Measurements from ENCODE around the gene SERINC5. TPM values are rescaled to one million over a fixed set of nuclear protein-coding genes. Genes with fewer than 3 reads are reported as not detected.

The SERINC5 gene
- total RNA-seq, 2 experiments from 2014 or later = 115 to 123 TPM

DNA sequence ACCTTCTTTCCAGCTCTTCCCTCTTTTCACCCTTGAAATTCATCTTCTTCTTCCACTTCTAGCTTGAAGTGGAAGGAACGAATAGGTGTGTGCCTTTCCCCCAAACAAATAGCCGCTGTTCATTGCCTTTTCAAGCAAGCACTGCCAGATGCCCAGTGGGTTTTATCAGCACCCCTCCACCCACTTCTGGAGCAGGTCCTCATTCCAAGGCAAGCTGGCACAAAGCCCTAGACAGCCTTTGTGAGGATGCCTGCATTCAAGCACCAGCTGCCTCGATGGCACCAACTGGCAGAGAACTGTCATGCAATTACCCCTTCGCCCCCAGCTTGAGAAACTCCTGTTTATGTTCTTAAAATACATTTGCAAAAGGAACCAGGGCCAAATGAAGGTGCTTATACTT lies 36.5 kb downstream of the SERINC5 start:
- Mint-ChIP-seq H3K27me3 (no peaks in the 10 kb centered on the region), H3K9me3 (peaks cover 2% of the 10 kb centered on the region), H3K4me1 (ENCODE audit: low read depth) (peaks cover 76% of the 10 kb centered on the region), H3K36me3 (ENCODE audit: low read depth) (peaks cover 60% of the 10 kb centered on the region), H3K4me3 (peak overlapping the region; percentile 9), H3K27ac (peak overlapping the region; percentile 96)
- DNase-seq = no peak
- ChIA-PET POLR2A (interaction anchor here (0.9 to 5.0 kb wide), 8 partner anchors 10 to 83 kb away, joined by 3 to 34 read pairs (median 4); partner anchors contain the start of gene SERINC5), CTCF (interaction anchor here (1.2 kb wide), 1 partner anchor 44 kb away, joined by 3 read pairs; no protein-coding TSS in a partner anchor)
- peak overlapping the region in 1 of 2 donors; percentile 1 for H3K27ac ChIP-seq (ENCODE audit: low read depth in 1 of 2, low read length in 2 of 2)
- H3K4me1 ChIP-seq (ENCODE audit: insufficient read depth, low read length) = peaks cover 79% of the 10 kb centered on the region
- no peaks in the 10 kb centered on the region for H3K27me3 ChIP-seq (ENCODE audit: control insufficient read depth in 1 of 2, insufficient read depth in 2 of 2, low read length in 2 of 2)
- ATAC-seq (ENCODE audit: poor library complexity) = no peak
- TF ChIP-seq, protein P1, sequence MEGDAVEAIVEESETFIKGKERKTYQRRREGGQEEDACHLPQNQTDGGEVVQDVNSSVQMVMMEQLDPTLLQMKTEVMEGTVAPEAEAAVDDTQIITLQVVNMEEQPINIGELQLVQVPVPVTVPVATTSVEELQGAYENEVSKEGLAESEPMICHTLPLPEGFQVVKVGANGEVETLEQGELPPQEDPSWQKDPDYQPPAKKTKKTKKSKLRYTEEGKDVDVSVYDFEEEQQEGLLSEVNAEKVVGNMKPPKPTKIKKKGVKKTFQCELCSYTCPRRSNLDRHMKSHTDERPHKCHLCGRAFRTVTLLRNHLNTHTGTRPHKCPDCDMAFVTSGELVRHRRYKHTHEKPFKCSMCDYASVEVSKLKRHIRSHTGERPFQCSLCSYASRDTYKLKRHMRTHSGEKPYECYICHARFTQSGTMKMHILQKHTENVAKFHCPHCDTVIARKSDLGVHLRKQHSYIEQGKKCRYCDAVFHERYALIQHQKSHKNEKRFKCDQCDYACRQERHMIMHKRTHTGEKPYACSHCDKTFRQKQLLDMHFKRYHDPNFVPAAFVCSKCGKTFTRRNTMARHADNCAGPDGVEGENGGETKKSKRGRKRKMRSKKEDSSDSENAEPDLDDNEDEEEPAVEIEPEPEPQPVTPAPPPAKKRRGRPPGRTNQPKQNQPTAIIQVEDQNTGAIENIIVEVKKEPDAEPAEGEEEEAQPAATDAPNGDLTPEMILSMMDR (IDR thresholded peaks at IDR 0.05) = no peak
- intact Hi-C loops (cut with DNase I, micrococcal nuclease) = no loop called here
- peaks cover 15% of the 10 kb centered on the region for H3K36me3 ChIP-seq (ENCODE audit: insufficient read depth, low read length)
- H3K4me3 ChIP-seq (ENCODE audit: low read length) = no peak overlapping the region
- no peaks in the 10 kb centered on the region for H3K9me3 ChIP-seq (ENCODE audit: control insufficient read depth in 1 of 2, insufficient read depth in 1 of 2, low read length in 2 of 2)

DNA sequence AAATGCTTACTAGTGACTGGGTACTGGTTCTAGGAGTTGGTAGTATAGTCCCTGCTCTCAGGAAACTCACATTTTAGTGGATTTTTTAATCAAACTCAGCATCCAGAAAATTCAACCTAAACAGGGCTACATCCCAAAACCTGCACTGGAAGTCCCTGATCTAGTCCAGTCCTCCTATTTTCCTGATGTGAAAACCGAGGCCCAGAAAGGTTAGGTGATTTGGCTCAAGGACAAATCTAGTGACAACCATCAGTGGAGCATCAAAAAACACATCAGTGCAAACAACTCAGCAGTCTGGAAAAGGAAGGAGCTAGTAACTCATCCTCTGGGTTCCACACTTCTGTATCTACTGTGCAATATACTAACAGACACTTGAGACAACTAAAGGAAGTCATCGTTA lies 38.2 kb downstream of the SERINC5 start:
- intact Hi-C loops (cut with DNase I, micrococcal nuclease) = no loop called here
- ChIA-PET CTCF (interaction anchor here (1.1 to 2.6 kb wide), 3 partner anchors 12 to 38 kb away, joined by 3 to 8 read pairs (median 7); partner anchors contain the start of gene SERINC5), POLR2A (interaction anchor here (0.8 to 5.0 kb wide), 14 partner anchors 8 to 126 kb away, joined by 3 to 34 read pairs (median 4); partner anchors contain the start of gene SERINC5)
- peaks cover 14% of the 10 kb centered on the region for H3K36me3 ChIP-seq (ENCODE audit: insufficient read depth, low read length)
- no peak overlapping the region for H3K4me3 ChIP-seq (ENCODE audit: low read length)
- no peaks in the 10 kb centered on the region for H3K9me3 ChIP-seq (ENCODE audit: control insufficient read depth in 1 of 2, insufficient read depth in 1 of 2, low read length in 2 of 2)
- peaks cover 64% of the 10 kb centered on the region for H3K36me3 Mint-ChIP-seq (ENCODE audit: low read depth)
- peaks cover 2% of the 10 kb centered on the region for H3K9me3 Mint-ChIP-seq
- H3K4me3 Mint-ChIP-seq = peak overlapping the region; percentile 67
- H3K4me1 ChIP-seq (ENCODE audit: insufficient read depth, low read length) = peaks cover 77% of the 10 kb centered on the region
- ATAC-seq (ENCODE audit: poor library complexity) (no peak), DNase-seq (no peak)
- H3K27ac ChIP-seq (ENCODE audit: low read depth in 1 of 2, low read length in 2 of 2) = peak overlapping the region in 1 of 2 donors; percentile 44
- H3K4me1 Mint-ChIP-seq (ENCODE audit: low read depth) = peaks cover 94% of the 10 kb centered on the region
- TF ChIP-seq, protein P1 (IDR thresholded peaks at IDR 0.05) = no peak
- H3K27me3 ChIP-seq (ENCODE audit: control insufficient read depth in 1 of 2, insufficient read depth in 2 of 2, low read length in 2 of 2) = no peaks in the 10 kb centered on the region
- peak overlapping the region; percentile 96 for H3K27ac Mint-ChIP-seq
- H3K27me3 Mint-ChIP-seq = no peaks in the 10 kb centered on the region

- peaks cover 81% of the 10 kb centered on the region for H3K4me1 ChIP-seq (ENCODE audit: insufficient read depth, low read length)
- H3K27ac ChIP-seq (ENCODE audit: low read depth in 1 of 2, low read length in 2 of 2) = peak overlapping the region in 1 of 2 donors; percentile 8
- Mint-ChIP-seq H3K4me3 (peak overlapping the region; percentile 67), H3K9me3 (peaks cover 2% of the 10 kb centered on the region), H3K27ac (peak overlapping the region; percentile 96), H3K36me3 (ENCODE audit: low read depth) (peaks cover 67% of the 10 kb centered on the region), H3K4me1 (ENCODE audit: low read depth) (peaks cover 95% of the 10 kb centered on the region), H3K27me3 (no peaks in the 10 kb centered on the region)
- ChIA-PET POLR2A (interaction anchor here (0.7 to 5.0 kb wide), 14 partner anchors 9 to 125 kb away, joined by 3 to 34 read pairs (median 3); partner anchors contain the start of gene SERINC5), CTCF (interaction anchor here (0.5 to 2.6 kb wide), 5 partner anchors 12 to 211 kb away, joined by 3 to 8 read pairs (median 3); partner anchors contain the start of gene SERINC5)
- H3K27me3 ChIP-seq (ENCODE audit: control insufficient read depth in 1 of 2, insufficient read depth in 2 of 2, low read length in 2 of 2) = no peaks in the 10 kb centered on the region
- peak in 2 of 14 experiments; percentile 18 to 54 for DNase-seq
- intact Hi-C loops (cut with DNase I, micrococcal nuclease) = no loop called here
- TF ChIP-seq, protein P1 (IDR thresholded peaks at IDR 0.05) = no peak
- H3K9me3 ChIP-seq (ENCODE audit: control insufficient read depth in 1 of 2, insufficient read depth in 1 of 2, low read length in 2 of 2) = no peaks in the 10 kb centered on the region
- no peak for ATAC-seq (ENCODE audit: poor library complexity)
- H3K4me3 ChIP-seq (ENCODE audit: low read length) = no peak overlapping the region
- peaks cover 14% of the 10 kb centered on the region for H3K36me3 ChIP-seq (ENCODE audit: insufficient read depth, low read length)
Observed at GRCh38 chr5:80216753-80217596, 38.9 kb downstream of the SERINC5 start.

All from CD4-positive, alpha-beta T cell (primary cell).